DMS79 (cell line): ENCODE results near the gene CAPZA1.

Source experiments
- DNase-seq: peaks from one replicate; lab custom pipeline; 2025; lab: John Stamatoyannopoulos, UW

CAPZA1 gene

GRCh38 chr1:112715264-112716053, 95.8 kb downstream of the CAPZA1 start, which contains the start of gene PPM1J:
PPM1J (minus strand) TSS chr1:112715332; CDS start chr1:112715301, 31 bp downstream.
- DNase-seq = peak; percentile 51

- DNase-seq = peak; percentile 73
Measured at GRCh38 chr1:112716133-112716720, 96.6 kb downstream of the CAPZA1 start.

- no peak for DNase-seq
Measured at GRCh38 chr1:112717263-112717873, 97.7 kb downstream of the CAPZA1 start.

GRCh38 chr1:112718691-112719418, 99.2 kb downstream of the CAPZA1 start:
- peak; percentile 28 for DNase-seq

GRCh38 chr1:112719706-112720105, 100.1 kb downstream of the CAPZA1 start:
- DNase-seq = no peak

- DNase-seq = no peak
Measured at GRCh38 chr1:112720800-112721199, 101.2 kb downstream of the CAPZA1 start.
